ENCODE results near the gene CCSER1.
"Not testable (repeated sequence)": the region's sequence is repeated elsewhere in the genome, so short reads cannot be mapped to it uniquely, and the experiment has no call there.

CCSER1 gene

GRCh38 chr4:90456891-90457290 lies 329.7 kb downstream of the CCSER1 start:
- no peak for DNase-seq

- no peak for DNase-seq
Observed at GRCh38 chr4:90457817-90458216, 330.6 kb downstream of the CCSER1 start.

GRCh38 chr4:90458576-90458975 lies 331.4 kb downstream of the CCSER1 start:
- DNase-seq = no peak

- DNase-seq = no peak
Observed at GRCh38 chr4:90474484-90474883, 347.3 kb downstream of the CCSER1 start.

GRCh38 chr4:90476019-90476418 lies 348.8 kb downstream of the CCSER1 start:
- no peak for DNase-seq

- DNase-seq = no peak
Observed at GRCh38 chr4:90476586-90476985, 349.4 kb downstream of the CCSER1 start.

GRCh38 chr4:90484894-90485293 lies 357.7 kb downstream of the CCSER1 start:
- DNase-seq = not testable (repeated sequence)

GRCh38 chr4:90486346-90486745 lies 359.2 kb downstream of the CCSER1 start:
- DNase-seq = no peak

- DNase-seq = no peak
Observed at GRCh38 chr4:90495211-90495610, 368.0 kb downstream of the CCSER1 start.

GRCh38 chr4:90495936-90496335 lies 368.7 kb downstream of the CCSER1 start:
- no peak for DNase-seq

GRCh38 chr4:90498175-90498574 lies 371.0 kb downstream of the CCSER1 start:
- DNase-seq = no peak

- no peak for DNase-seq
Observed at GRCh38 chr4:90503677-90504076, 376.5 kb downstream of the CCSER1 start.

GRCh38 chr4:90515191-90515590 lies 388.0 kb downstream of the CCSER1 start:
- no peak for DNase-seq

GRCh38 chr4:90528551-90528950 lies 401.4 kb downstream of the CCSER1 start:
- no peak for DNase-seq

GRCh38 chr4:90536408-90536807 lies 409.2 kb downstream of the CCSER1 start:
- no peak for DNase-seq

- no peak for DNase-seq
Observed at GRCh38 chr4:90537491-90537890, 410.3 kb downstream of the CCSER1 start.

- DNase-seq = no peak
Observed at GRCh38 chr4:90540536-90540935, 413.3 kb downstream of the CCSER1 start.

- no peak for DNase-seq
Observed at GRCh38 chr4:90542216-90542615, 415.0 kb downstream of the CCSER1 start.

GRCh38 chr4:90543419-90544170 lies 416.4 kb downstream of the CCSER1 start:
- no peak for DNase-seq

- DNase-seq = no peak
Observed at GRCh38 chr4:90544532-90545045, 417.4 kb downstream of the CCSER1 start.

- DNase-seq = no peak
Observed at GRCh38 chr4:90545380-90545779, 418.2 kb downstream of the CCSER1 start.

- DNase-seq = no peak
Observed at GRCh38 chr4:90546114-90546513, 418.9 kb downstream of the CCSER1 start.

- no peak for DNase-seq
Observed at GRCh38 chr4:90570615-90571014, 443.4 kb downstream of the CCSER1 start.

- no peak for DNase-seq
Observed at GRCh38 chr4:90572996-90573395, 445.8 kb downstream of the CCSER1 start.

GRCh38 chr4:90575371-90575770 lies 448.2 kb downstream of the CCSER1 start:
- DNase-seq = no peak

Measured in bone marrow (tissue), 2 donors.